ENCODE measurements around the gene SLC17A8. TPM values are rescaled to one million over a fixed set of nuclear protein-coding genes. Genes with fewer than 3 reads are reported as not detected.
"Not testable (repeated sequence)": the region's sequence is repeated elsewhere in the genome, so short reads cannot be mapped to it uniquely, and the experiment has no call there.

Gene SLC17A8
- total and polyA plus RNA-seq, 2 donors from 2014 or later: 0.09 to 0.16 TPM

DNA sequence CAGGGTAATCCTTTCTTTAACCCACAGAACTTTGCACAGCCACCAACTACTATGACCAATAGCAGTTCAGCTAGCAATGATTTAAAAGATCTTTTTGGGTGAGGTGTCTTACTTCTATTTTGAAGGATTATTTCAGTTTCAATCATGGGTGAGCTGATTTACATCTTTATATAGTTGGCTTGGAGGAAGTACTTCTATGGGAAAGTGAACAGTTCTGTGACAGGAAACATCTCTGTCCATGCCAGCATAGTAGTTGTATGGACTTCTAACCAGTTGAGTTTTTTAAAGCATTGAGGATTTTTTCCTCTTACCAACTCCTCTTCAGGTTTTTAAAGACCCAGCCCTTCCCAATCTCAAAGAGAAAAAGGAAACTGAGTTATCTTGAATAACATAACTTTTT is 17.8 kb upstream of the SLC17A8 start:
- Histone ChIP-seq H3K36me3 (ENCODE audit: control insufficient read depth in 2 of 3, insufficient read depth in 3 of 3, low read length in 3 of 3) (peaks cover 9 to 29% (median 23%) of the 10 kb centered on the region in 3 donors), H3K4me3 (ENCODE audit: low read length in 3 of 3) (no peak overlapping the region), H3K9me3 (ENCODE audit: control insufficient read depth in 2 of 3, insufficient read depth in 1 of 3, low read length in 3 of 3) (no peaks in the 10 kb centered on the region), H3K4me1 (ENCODE audit: control insufficient read depth in 2 of 3, insufficient read depth in 2 of 3, low read depth in 1 of 3, low read length in 3 of 3) (no peaks in the 10 kb centered on the region), H3K27ac (ENCODE audit: low read depth in 2 of 2, low read length in 2 of 2) (no peak overlapping the region), H3K9ac (ENCODE audit: low read length in 3 of 3) (no peak overlapping the region), H3K27me3 (ENCODE audit: control insufficient read depth, insufficient read depth, low read length) (no peaks in the 10 kb centered on the region)
- intact Hi-C loops (cut with DNase I): no loop called here
- no peak for DNase-seq
- no peak for TF ChIP-seq CTCF (IDR thresholded peaks at IDR 0.05; ENCODE audit: borderline replicate concordance, extremely low read depth, insufficient read depth)
- no peak for FAIRE-seq

DNA sequence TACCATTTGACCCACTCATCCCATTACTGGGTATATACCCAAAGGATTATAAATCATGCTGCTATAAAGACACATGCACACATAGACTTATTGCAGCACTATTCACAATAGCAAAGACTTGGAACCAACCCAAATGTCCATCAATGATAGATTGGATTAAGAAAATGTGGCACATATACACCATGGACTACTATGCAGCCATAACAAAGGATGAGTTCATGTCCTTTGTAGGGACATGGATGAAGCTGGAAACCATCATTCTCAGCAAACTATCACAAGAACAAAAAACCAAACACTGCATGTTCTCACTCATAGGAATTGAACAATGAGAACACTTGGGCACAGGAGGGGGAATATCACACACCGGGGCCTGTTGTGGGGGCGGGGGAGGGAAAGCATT is 14.0 kb upstream of the SLC17A8 start:
- peaks cover 2 to 12% (median 7%) of the 10 kb centered on the region in 3 donors for H3K36me3 ChIP-seq (ENCODE audit: control insufficient read depth in 2 of 3, insufficient read depth in 3 of 3, low read length in 3 of 3)
- DNase-seq; FAIRE-seq; H3K27ac ChIP-seq (ENCODE audit: low read depth in 2 of 2, low read length in 2 of 2); H3K4me3 ChIP-seq (ENCODE audit: low read length in 3 of 3); intact Hi-C loops (cut with DNase I); H3K9me3 ChIP-seq (ENCODE audit: control insufficient read depth in 2 of 3, insufficient read depth in 1 of 3, low read length in 3 of 3); H3K4me1 ChIP-seq (ENCODE audit: control insufficient read depth in 2 of 3, insufficient read depth in 2 of 3, low read depth in 1 of 3, low read length in 3 of 3); H3K27me3 ChIP-seq (ENCODE audit: control insufficient read depth, insufficient read depth, low read length); H3K9ac ChIP-seq (ENCODE audit: low read length in 3 of 3): not testable (repeated sequence)

DNA sequence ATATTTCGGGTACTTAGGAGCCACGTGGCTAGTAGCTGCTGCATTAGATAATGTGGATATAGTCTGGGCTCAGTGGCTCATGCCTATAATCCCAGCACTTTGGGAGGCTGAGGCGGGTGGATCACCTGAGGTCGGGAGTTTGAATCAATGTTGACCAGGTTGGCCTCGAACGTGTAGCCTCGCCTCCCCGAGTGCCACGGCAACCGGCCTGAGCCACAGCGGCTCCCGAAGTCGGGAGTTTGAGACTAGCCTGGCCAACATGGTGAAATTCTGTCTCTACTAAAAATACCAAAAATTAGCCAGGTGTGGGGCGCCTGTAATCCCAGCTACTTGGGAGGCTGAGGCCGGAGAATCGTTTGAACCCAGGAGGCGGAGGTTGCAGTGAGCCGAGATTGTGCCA is 12.5 kb upstream of the SLC17A8 start:
- H3K9me3 ChIP-seq (ENCODE audit: control insufficient read depth in 2 of 3, insufficient read depth in 1 of 3, low read length in 3 of 3); FAIRE-seq; DNase-seq; H3K4me1 ChIP-seq (ENCODE audit: control insufficient read depth in 2 of 3, insufficient read depth in 2 of 3, low read depth in 1 of 3, low read length in 3 of 3); intact Hi-C loops (cut with DNase I); H3K27ac ChIP-seq (ENCODE audit: low read depth in 2 of 2, low read length in 2 of 2); H3K36me3 ChIP-seq (ENCODE audit: control insufficient read depth in 2 of 3, insufficient read depth in 3 of 3, low read length in 3 of 3); H3K9ac ChIP-seq (ENCODE audit: low read length in 3 of 3); H3K4me3 ChIP-seq (ENCODE audit: low read length in 3 of 3); H3K27me3 ChIP-seq (ENCODE audit: control insufficient read depth, insufficient read depth, low read length): not testable (repeated sequence)

DNA sequence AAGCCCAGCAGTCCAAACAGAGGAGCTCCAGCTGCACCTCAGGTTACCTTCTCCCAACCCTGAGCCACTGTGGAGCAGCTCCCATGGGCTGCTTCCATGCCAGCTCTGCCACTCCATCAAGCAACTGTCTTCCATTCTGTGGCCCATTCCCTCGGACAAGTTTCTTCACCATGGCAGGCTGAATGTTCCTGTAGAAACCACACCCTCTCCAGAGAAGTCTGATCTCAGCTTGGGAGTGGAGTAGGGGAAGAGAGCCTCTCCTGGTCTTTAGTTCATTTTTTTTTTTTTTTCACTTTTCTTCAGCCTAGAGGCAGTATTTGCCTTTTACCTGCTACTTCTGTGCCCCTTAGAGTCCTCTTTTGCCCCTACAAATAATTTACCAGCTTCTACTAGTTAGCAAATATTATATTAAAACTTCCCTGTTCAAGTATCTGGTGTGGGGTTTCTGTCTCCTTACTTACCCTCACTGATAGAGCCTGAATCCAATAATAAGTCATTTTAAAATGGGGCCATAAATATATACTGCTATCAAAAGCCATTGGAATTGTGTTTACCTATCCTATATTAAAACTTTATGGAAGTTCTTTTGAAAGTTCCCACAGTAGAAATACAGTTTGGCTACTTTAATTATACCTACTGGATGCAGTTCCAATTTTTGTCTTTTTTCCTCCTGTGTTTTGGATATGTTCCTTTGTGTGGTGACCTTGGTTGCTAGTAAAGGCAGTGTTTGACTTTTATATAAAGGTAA is 11.7 kb upstream of the SLC17A8 start:
- TF ChIP-seq CTCF (IDR thresholded peaks at IDR 0.05; ENCODE audit: borderline replicate concordance, extremely low read depth, insufficient read depth): no peak
- FAIRE-seq (no peak), DNase-seq (no peak)
- Histone ChIP-seq H3K9me3 (ENCODE audit: control insufficient read depth in 2 of 3, insufficient read depth in 1 of 3, low read length in 3 of 3) (no peaks in the 10 kb centered on the region), H3K9ac (ENCODE audit: low read length in 3 of 3) (no peak overlapping the region), H3K27me3 (ENCODE audit: control insufficient read depth, insufficient read depth, low read length) (no peaks in the 10 kb centered on the region), H3K4me3 (ENCODE audit: low read length in 3 of 3) (no peak overlapping the region), H3K4me1 (ENCODE audit: control insufficient read depth in 2 of 3, insufficient read depth in 2 of 3, low read depth in 1 of 3, low read length in 3 of 3) (no peaks in the 10 kb centered on the region), H3K27ac (ENCODE audit: low read depth in 2 of 2, low read length in 2 of 2) (no peak overlapping the region), H3K36me3 (ENCODE audit: control insufficient read depth in 2 of 3, insufficient read depth in 3 of 3, low read length in 3 of 3) (no peaks in the 10 kb centered on the region)
- intact Hi-C loops (cut with DNase I): no loop called here
